Suppressor macrophage treated with lipopolysaccharide for 4 hours (primary cell): Measurements from ENCODE around the gene HMBS.
"Not testable (repeated sequence)": the region's sequence is repeated elsewhere in the genome, so short reads cannot be mapped to it uniquely, and the experiment has no call there.

ENCODE experiments used
- DNase-seq: peaks from one replicate; pipeline ENCODE4 v3.0.0-alpha.2; 2020

The HMBS gene

DNA sequence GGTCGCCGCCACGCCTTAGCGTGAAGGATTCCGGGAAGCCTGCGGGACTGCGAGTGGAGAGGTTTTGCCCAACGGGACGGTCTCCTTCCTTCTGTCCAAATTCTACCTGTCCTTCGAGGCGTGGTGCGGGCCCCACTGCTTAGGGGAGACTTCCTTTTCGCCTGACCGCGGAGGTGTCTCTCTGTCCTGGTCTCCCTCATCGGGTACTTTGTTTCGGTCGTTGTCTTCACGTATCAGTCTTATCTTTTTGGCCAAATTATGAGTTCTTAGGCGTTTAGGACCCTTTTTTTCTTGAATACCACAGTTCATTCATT is 37.1 kb downstream of the HMBS start:
- no peak for DNase-seq

DNA sequence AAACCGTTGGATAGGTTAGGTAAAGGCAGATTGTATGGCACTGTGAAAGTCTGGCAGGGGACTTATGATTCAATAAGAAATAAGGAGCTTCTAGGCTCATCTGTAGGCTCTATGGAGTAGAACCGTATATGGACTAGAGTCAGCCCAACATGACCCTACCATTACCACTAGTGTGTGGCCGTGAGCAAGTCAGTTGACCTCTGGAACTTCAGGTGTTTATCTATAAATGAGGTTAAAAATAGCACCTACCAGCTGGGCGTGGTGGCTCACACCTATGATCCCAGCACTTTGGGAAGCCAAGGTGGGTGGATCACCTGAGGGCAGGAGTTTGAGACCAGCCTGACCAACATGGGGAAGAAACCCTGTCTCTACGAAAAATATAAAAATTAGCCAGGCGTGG is 41.1 kb downstream of the HMBS start:
- no peak for DNase-seq

DNA sequence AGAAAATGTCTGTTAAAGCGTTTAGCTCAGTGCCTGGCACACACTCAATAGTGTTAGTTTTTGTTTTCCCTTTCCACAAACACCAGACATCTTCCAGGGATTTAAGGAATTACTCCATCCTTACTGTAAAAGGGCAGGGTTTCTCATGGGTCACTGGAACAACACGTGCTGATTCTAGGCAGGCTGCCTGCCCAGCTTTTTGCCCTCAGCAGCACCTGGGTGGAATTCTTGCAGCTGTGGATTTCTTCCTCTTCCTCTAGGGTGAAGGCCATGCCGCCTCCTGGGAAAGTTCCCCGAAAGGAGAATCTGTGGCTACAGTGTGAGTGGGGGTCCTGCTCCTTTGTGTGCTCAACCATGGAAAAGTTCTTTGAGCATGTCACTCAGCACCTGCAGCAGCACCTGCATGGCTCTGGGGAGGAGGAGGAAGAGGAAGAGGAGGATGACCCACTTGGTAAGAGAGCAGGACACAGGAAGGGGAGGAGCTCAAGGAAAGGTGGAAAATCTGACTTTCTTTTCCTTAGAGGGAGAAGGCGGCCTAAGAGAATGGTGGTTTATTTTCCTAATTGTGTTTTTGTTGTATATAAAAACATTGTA is 42.1 kb downstream of the HMBS start:
- no peak for DNase-seq

DNA sequence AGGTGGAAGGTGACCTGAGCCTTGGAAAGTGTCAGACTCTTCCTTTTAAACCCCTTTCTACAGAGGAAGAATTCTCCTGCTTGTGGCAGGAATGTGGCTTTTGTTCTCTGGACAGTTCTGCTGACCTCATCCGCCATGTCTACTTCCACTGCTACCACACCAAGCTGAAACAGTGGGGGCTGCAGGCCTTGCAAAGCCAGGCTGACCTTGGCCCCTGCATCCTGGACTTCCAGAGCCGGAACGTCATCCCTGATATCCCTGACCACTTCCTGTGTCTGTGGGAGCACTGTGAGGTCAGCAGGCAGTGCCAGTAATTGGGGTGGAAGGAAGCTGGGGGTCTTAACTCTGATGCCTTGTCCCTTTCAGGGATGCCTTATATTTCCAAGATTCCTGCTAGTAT is 46.0 kb downstream of the HMBS start:
- no peak for DNase-seq

DNA sequence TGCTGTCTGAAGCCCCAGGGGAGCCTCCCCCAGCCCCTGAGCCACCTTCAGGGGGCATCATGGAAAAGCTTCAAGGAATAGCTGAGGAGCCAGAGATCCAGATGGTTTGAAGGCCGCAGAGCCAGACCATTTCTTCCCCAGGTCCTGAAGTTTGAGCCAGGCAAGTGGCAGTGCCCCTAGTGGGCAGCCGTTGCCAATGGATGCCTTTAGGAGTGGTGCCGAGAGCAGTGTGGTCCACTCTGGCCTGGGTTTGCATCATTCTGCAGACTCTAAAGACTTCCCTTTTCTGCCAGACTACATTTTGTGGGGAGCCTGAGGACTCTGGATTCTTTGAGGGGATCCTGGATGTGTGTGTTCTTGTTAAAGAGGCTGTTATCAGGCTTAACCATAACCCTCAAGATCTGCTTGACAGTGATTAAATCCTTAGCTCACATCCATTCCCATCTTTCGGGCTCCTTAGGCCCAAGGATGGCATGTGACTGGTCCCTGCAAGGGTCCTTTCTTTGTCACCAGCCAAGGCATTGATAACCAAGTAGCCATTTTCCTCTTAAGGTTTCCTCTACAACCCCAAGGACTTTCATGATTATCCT is 49.8 kb downstream of the HMBS start:
- peak; percentile 52 for DNase-seq

DNA sequence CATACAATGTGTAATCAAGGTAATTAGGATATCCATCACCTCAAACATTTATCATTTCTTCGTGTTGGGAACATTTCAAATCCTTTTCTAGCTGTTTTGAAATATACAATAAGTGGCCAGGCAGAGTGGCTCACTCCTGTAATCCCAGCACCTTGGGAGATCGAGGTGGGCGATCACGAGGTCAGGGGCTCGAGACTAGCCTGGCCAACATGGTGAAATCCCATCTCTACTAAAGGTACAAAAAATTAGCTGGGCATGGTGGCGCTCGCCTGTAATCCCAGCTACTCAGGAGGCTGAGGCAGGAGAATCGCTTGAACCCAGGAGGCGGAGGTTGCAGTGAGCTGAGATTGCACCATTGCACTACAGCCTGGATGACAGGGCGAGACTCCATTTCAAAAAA is 54.6 kb downstream of the HMBS start:
- DNase-seq, result not testable (repeated sequence)
